Measurements from ENCODE around the gene NFATC2. TPM values are rescaled to one million over a fixed set of nuclear protein-coding genes. Genes with fewer than 3 reads are reported as not detected.

The NFATC2 gene
- total and polyA plus RNA-seq, 2 of the 4 experiments (the other 2 are of a cell fraction) = 0.18 to 0.38 TPM

- H4K8ac ChIP-seq (ENCODE audit: low read depth in 2 of 2, low read length in 2 of 2) = no peak overlapping the region
- peaks cover 6% of the 10 kb centered on the region for H3K9me1 ChIP-seq (ENCODE audit: insufficient read depth, low read length)
- H2AK5ac ChIP-seq (ENCODE audit: low read depth, low read length) = no peak overlapping the region
- no peak overlapping the region for H2AFZ ChIP-seq (replicated peaks; ENCODE audit: low read length, poor library complexity)
- ChIA-PET POLR2A (ENCODE audit: unreplicated experiment) (interaction anchor here (0.6 kb wide), 1 partner anchor 15 kb away, joined by 12 read pairs; no protein-coding TSS in a partner anchor), CTCF (interaction anchor here (0.6 kb wide), 1 partner anchor 20 kb away, joined by 3 read pairs; no protein-coding TSS in a partner anchor)
- no peak for ATAC-seq (ENCODE audit: low read depth)
- no peak for DNase-seq
- no peak overlapping the region for H4K91ac ChIP-seq (ENCODE audit: insufficient read depth, low read depth, low read length)
- H4K20me1 ChIP-seq (ENCODE audit: insufficient read depth, low read length) = no peaks in the 10 kb centered on the region
- H3K4me2 ChIP-seq (ENCODE audit: low read depth, low read length) = no peak overlapping the region
- H3K4ac ChIP-seq (ENCODE audit: low read depth, low read length) = no peak overlapping the region
- H3K4me3 ChIP-seq (ENCODE audit: insufficient read depth, low read depth, low read length) = no peak overlapping the region
- no TSS peak for BruUV-seq (replicated peaks)
- H3K56ac ChIP-seq (ENCODE audit: extremely low read depth, insufficient read depth, low read length) = no peak overlapping the region
- no peaks in the 10 kb centered on the region for H3K27me3 ChIP-seq (ENCODE audit: control insufficient read depth, insufficient read depth, low read length)
- no peak overlapping the region for H3K18ac ChIP-seq (ENCODE audit: low read depth, low read length)
- H2AK9ac ChIP-seq (replicated peaks; ENCODE audit: low read depth, low read length, poor library complexity) = no peak overlapping the region
- H3K9ac ChIP-seq (ENCODE audit: low read depth, low read length) = no peak overlapping the region
- H3K9me3 ChIP-seq (ENCODE audit: control insufficient read depth, insufficient read depth, low read length) = no peaks in the 10 kb centered on the region
- no peak overlapping the region for H2BK15ac ChIP-seq (ENCODE audit: low read depth, low read length)
- no peak overlapping the region for H3K14ac ChIP-seq (replicated peaks; ENCODE audit: low read depth, low read length)
- TF ChIP-seq FOS (IDR thresholded peaks at IDR 0.05; ENCODE audit: low read depth, low read length) (no peak), MAZ (IDR thresholded peaks at IDR 0.05; ENCODE audit: borderline replicate concordance, low read depth, low read length) (no peak), RCOR1 (IDR thresholded peaks at IDR 0.05; ENCODE audit: insufficient replicate concordance, low read length) (no peak), MAFK (IDR thresholded peaks at IDR 0.05; ENCODE audit: low read depth, low read length) (no peak), CHD1 (IDR thresholded peaks at IDR 0.05; ENCODE audit: low read depth, low read length) (no peak), RFX5 (IDR thresholded peaks at IDR 0.05; ENCODE audit: low read depth, low read length) (no peak), BHLHE40 (IDR thresholded peaks at IDR 0.05; ENCODE audit: low read depth, low read length) (no peak), RAD21 (IDR thresholded peaks at IDR 0.05; ENCODE audit: low read length) (no peak)
- dilution Hi-C loops (cut with HindIII; ENCODE audit: low sequenced_read_pairs, unreplicated experiment) (no loop called here), intact Hi-C loops (cut with micrococcal nuclease) (no loop called here), in situ Hi-C loops (cut with MboI; ENCODE audit: low sequenced_read_pairs) (no loop called here)
- no peak overlapping the region for H2BK120ac ChIP-seq (ENCODE audit: low read depth, low read length)
- H2BK5ac ChIP-seq (ENCODE audit: low read depth, low read length, poor library complexity, severe bottlenecking) = no peak overlapping the region
- H4K5ac ChIP-seq (ENCODE audit: low read depth, low read length) = no peak overlapping the region
- 100% methylated on average over 1 of the region's 1 CpG; no CpG with 5 or more reads in 1 of the 2 experiments for WGBS, 2 experiments (ENCODE audit: extremely low coverage in 2 of 2, insufficient read length in 1 of 2)
- no peaks in the 10 kb centered on the region for H3K79me1 ChIP-seq (ENCODE audit: low read depth in 1 of 2, low read length in 2 of 2)
- no peak overlapping the region for H2BK20ac ChIP-seq (ENCODE audit: low read depth, low read length)
- H3K36me3 ChIP-seq (ENCODE audit: control insufficient read depth, insufficient read depth, low read length) = no peaks in the 10 kb centered on the region
- H3K4me1 ChIP-seq (ENCODE audit: control insufficient read depth, insufficient read depth, low read length) = peaks cover 4% of the 10 kb centered on the region; the same call in 1 of the 2 replicates
- no peak overlapping the region for H3K23ac ChIP-seq (ENCODE audit: low read depth, low read length)
- H3K27ac ChIP-seq (ENCODE audit: insufficient read depth, low read length) = no peak overlapping the region
Measured at GRCh38 chr20:51509208-51509607, 33.3 kb downstream of the NFATC2 start.

Data from IMR-90 (cell line).